ENCODE data around the gene VN1R4.

DNA sequence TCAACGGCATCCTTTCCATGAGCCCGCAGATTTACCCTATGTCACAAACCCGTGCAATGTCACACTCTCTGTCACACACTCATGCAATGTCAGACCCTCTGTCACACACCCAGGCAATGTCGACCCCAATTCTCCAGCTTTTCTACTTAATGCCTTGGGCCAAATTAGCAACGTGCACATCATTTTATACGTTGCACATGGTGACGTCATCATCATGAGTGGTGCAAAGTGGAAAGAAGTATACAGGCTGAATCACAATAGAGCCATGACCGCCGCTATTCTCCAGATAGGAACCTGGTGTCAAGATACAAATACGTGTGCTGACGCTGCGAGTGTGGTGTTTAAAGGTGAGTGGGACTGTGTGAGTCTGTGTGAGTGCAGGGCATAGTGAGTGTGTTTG lies 44.4 kb upstream of the VN1R4 start:
- TF ChIP-seq EZH2 (IDR thresholded peaks at IDR 0.05; ENCODE audit: low read depth): no peak
- TF ChIP-seq, protein P1, sequence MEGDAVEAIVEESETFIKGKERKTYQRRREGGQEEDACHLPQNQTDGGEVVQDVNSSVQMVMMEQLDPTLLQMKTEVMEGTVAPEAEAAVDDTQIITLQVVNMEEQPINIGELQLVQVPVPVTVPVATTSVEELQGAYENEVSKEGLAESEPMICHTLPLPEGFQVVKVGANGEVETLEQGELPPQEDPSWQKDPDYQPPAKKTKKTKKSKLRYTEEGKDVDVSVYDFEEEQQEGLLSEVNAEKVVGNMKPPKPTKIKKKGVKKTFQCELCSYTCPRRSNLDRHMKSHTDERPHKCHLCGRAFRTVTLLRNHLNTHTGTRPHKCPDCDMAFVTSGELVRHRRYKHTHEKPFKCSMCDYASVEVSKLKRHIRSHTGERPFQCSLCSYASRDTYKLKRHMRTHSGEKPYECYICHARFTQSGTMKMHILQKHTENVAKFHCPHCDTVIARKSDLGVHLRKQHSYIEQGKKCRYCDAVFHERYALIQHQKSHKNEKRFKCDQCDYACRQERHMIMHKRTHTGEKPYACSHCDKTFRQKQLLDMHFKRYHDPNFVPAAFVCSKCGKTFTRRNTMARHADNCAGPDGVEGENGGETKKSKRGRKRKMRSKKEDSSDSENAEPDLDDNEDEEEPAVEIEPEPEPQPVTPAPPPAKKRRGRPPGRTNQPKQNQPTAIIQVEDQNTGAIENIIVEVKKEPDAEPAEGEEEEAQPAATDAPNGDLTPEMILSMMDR (conservative IDR thresholded peaks at IDR 0.05): no peak

Data from PC-9 (cell line).